Mucosa of rectum (tissue), 2 donors: ENCODE data around the gene LRIT1.

ENCODE experiments used
- H3K27ac ChIP-seq, 2 donors: one replicate each; pipeline ENCODE4 v1.7.0; 2013; ENCODE audit warnings: inconsistent platforms in 2 of 2, low read depth in 2 of 2, low read length in 2 of 2
- H3K27me3 ChIP-seq, 2 donors: one replicate each; pipeline ENCODE4 v1.7.0; 2013; ENCODE audit warnings: low read length in 2 of 2; ENCODE audit not compliant: control insufficient read depth in 2 of 2, insufficient read depth in 2 of 2
- H3K36me3 ChIP-seq, 2 donors: one replicate each; pipeline ENCODE4 v1.7.0; 2013; ENCODE audit warnings: low read length in 2 of 2; ENCODE audit not compliant: control insufficient read depth in 2 of 2, insufficient read depth in 2 of 2
- H3K4me1 ChIP-seq, 2 donors: one replicate each; pipeline ENCODE4 v1.7.0; 2013; ENCODE audit warnings: low read length in 2 of 2, mild to moderate bottlenecking in 1 of 2; ENCODE audit not compliant: control insufficient read depth in 2 of 2, insufficient read depth in 2 of 2
- H3K4me3 ChIP-seq, 2 donors: one replicate each; pipeline ENCODE4 v1.7.0; 2013; ENCODE audit warnings: low read length in 2 of 2
- H3K9ac ChIP-seq, 2 donors: one replicate each; pipeline ENCODE4 v1.7.0; 2013; ENCODE audit warnings: low read length in 2 of 2, low read depth in 1 of 2, mild to moderate bottlenecking in 1 of 2
- H3K9me3 ChIP-seq, 2 donors: one replicate each; pipeline ENCODE4 v1.7.0; 2013; ENCODE audit warnings: low read length in 2 of 2; ENCODE audit not compliant: control insufficient read depth in 2 of 2
- donor health status: healthy.
- donor health status: Normal muscosa, but diverticular disease.

LRIT1 gene

DNA sequence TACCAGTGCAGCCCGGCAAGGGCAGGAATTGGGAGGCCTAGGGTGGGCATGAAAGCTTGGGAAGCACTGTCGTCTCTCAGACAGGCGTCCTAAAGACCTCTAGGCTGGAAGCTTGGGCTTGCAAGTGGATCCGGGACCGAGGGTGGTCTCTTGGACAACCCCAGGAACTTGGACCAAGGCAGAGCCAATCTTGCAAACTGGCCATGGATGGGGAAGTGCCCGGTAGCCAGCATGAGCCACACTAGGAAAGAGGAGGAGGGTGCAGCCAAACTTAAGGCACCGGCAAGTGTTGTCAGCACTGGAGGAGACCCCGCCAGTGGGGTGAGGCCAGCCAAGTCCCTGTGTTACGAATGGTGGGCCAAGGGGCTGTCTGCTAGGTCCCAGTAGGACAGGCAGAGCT is 24.5 kb downstream of the LRIT1 start:
- H3K9ac ChIP-seq = no peak overlapping the region
- no peak overlapping the region for H3K27ac ChIP-seq
- H3K27me3 ChIP-seq = no peaks in the 10 kb centered on the region
- H3K4me3 ChIP-seq = no peak overlapping the region
- no peaks in the 10 kb centered on the region for H3K9me3 ChIP-seq
- no peaks in the 10 kb centered on the region for H3K4me1 ChIP-seq
- peaks cover 31 to 48% of the 10 kb centered on the region in 2 donors for H3K36me3 ChIP-seq

DNA sequence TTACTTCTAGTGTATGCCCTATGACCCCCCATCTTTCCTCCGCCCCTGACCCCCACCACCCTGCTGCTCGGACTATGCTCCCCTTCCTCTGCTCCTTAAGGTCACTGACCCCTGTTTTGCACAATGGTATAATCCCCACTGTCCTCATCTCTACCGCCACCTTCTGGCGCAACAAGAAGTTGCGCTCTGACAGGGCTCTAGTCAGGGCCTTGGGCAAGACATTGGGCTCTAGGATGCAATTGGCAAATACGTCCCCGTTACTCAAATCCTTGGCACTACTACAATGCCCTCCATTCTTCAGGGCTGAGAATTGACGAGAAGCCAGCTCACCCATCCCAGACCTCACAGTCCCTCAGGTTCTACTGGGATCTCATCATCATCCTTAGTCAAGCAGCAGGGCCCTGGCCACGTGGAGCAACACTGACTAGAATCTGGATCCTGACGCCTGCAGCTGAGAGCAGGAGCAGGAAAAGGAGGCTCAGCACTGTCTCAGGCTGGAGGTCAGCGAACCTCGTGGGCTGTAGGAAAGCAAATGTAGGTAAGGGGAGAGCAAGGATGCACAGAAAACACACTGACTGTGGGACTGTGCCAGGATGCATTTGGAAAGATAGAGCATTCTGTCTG is 26.6 kb downstream of the LRIT1 start:
- Histone ChIP-seq H3K9me3 (no peaks in the 10 kb centered on the region), H3K9ac (no peak overlapping the region), H3K4me3 (no peak overlapping the region), H3K36me3 (peaks cover 40 to 58% of the 10 kb centered on the region in 2 donors), H3K27me3 (no peaks in the 10 kb centered on the region), H3K27ac (no peak overlapping the region), H3K4me1 (no peaks in the 10 kb centered on the region)

GRCh38 chr10:84214046-84214572 is 27.2 kb downstream of the LRIT1 start:
- Histone ChIP-seq H3K4me3 (no peak overlapping the region), H3K36me3 (peaks cover 40 to 58% of the 10 kb centered on the region in 2 donors), H3K4me1 (no peaks in the 10 kb centered on the region), H3K9me3 (no peaks in the 10 kb centered on the region), H3K27me3 (no peaks in the 10 kb centered on the region), H3K27ac (no peak overlapping the region), H3K9ac (no peak overlapping the region)

GRCh38 chr10:84213076-84213475 is 28.3 kb downstream of the LRIT1 start:
- peaks cover 47 to 64% of the 10 kb centered on the region in 2 donors for H3K36me3 ChIP-seq

GRCh38 chr10:84212014-84212413 is 29.3 kb downstream of the LRIT1 start:
- no peaks in the 10 kb centered on the region for H3K27me3 ChIP-seq
- no peak overlapping the region for H3K4me3 ChIP-seq
- H3K9ac ChIP-seq = no peak overlapping the region
- H3K27ac ChIP-seq = no peak overlapping the region
- no peaks in the 10 kb centered on the region for H3K9me3 ChIP-seq
- H3K36me3 ChIP-seq = peaks cover 55 to 65% of the 10 kb centered on the region in 2 donors
- no peaks in the 10 kb centered on the region for H3K4me1 ChIP-seq

More at GRCh38 chr10:84213076-84213475, 28.3 kb downstream of the LRIT1 start:
- Histone ChIP-seq H3K27ac (no peak overlapping the region), H3K9me3 (no peaks in the 10 kb centered on the region), H3K4me1 (no peaks in the 10 kb centered on the region), H3K27me3 (no peaks in the 10 kb centered on the region), H3K4me3 (no peak overlapping the region), H3K9ac (no peak overlapping the region)

DNA sequence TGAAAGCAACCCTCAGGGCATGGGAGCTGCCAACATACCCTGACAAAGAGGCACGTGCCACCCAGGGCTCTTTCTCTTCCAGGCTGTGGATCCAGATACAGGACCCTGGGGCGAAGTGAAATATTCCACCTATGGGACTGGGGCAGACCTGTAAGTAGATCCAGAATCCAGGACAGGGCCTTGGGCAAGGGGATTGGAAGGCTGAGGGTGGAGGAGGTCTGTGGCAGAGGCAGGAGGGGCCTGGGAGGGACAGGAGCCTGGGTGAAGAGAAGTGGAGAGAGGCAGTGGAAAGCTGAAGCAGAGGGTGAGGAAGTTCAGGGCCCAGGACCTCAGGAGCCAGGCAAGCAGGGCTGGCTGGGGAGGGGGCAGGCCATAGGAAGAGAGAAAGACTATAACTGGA is 29.8 kb downstream of the LRIT1 start:
- Histone ChIP-seq H3K9ac (no peak overlapping the region), H3K27ac (no peak overlapping the region), H3K4me3 (no peak overlapping the region)

GRCh38 chr10:84208023-84208422 is 33.3 kb downstream of the LRIT1 start:
- Histone ChIP-seq H3K4me3 (no peak overlapping the region), H3K36me3 (peaks cover 36 to 39% of the 10 kb centered on the region in 2 donors), H3K27ac (no peak overlapping the region), H3K9ac (no peak overlapping the region), H3K27me3 (no peaks in the 10 kb centered on the region), H3K9me3 (no peaks in the 10 kb centered on the region), H3K4me1 (peaks cover 0 to 3% of the 10 kb centered on the region in 2 donors)

More for the DNA sequence above, 29.8 kb downstream of the LRIT1 start:
- peaks cover 55 to 61% of the 10 kb centered on the region in 2 donors for H3K36me3 ChIP-seq
- no peaks in the 10 kb centered on the region for H3K9me3 ChIP-seq
- no peaks in the 10 kb centered on the region for H3K4me1 ChIP-seq
- H3K27me3 ChIP-seq = no peaks in the 10 kb centered on the region

DNA sequence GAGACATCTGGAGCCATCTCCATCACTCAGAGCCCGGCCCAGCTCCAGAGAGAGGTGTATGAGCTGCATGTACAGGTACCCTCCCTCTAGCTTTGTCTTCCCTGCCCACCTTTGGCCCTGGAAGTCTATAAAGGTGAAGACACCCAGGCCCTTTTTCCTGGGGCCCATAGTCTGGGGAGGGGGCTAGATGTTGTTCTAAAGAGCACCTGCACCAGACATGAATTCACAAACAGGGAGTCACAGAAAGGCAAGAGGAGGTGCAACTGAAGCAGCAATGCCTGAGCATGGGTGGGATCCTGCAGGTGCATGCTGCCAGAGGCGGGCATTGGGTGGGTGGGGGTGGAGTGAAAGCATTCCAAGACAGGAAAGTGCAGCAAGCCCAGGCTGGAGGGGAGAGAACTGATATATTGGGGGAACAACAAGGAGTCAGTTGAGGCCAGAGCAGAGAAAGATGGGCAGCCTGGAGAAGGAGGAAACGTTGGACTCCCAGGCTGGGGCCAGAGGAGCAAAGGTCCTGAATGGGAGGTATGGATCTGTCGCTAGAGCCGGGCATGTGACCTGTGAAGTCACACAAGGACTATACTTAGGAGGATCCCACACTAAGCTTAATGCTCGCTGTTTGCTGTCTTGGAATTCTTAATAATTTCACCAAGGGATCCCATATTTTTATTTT is 35.4 kb downstream of the LRIT1 start:
- no peaks in the 10 kb centered on the region for H3K9me3 ChIP-seq
- H3K9ac ChIP-seq = no peak overlapping the region
- no peak overlapping the region for H3K27ac ChIP-seq
- peaks cover 13% of the 10 kb centered on the region in 2 donors for H3K4me1 ChIP-seq
- H3K36me3 ChIP-seq = peaks cover 29 to 30% of the 10 kb centered on the region in 2 donors
- H3K27me3 ChIP-seq = no peaks in the 10 kb centered on the region
- no peak overlapping the region for H3K4me3 ChIP-seq

- Histone ChIP-seq H3K36me3 (peaks cover 25 to 27% of the 10 kb centered on the region in 2 donors), H3K27me3 (no peaks in the 10 kb centered on the region), H3K27ac (no peak overlapping the region), H3K9ac (no peak overlapping the region), H3K4me3 (no peak overlapping the region), H3K4me1 (peaks cover 20 to 21% of the 10 kb centered on the region in 2 donors), H3K9me3 (no peaks in the 10 kb centered on the region)
Measured at GRCh38 chr10:84205049-84205852, 36.1 kb downstream of the LRIT1 start.

DNA sequence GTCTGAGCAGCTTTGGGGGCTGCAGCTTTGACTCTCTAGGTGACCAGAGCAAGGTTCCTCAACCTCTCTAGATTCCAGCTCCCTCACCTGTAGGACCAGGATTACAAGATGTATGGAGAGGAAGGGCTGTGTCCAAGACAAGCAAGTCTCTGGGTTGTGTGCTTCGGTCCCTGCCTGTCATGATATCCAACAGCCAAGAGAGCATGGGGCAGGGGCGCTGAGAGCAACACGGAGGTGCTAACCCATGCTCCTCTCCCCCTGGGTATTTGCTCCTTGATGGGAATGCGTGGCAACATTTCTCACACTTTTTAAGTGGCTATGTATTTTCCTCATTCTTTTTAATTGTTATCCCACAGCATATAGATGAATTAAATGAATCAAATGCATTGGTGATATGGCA is 36.7 kb downstream of the LRIT1 start:
- Histone ChIP-seq H3K4me3 (no peak overlapping the region), H3K36me3 (peaks cover 25 to 27% of the 10 kb centered on the region in 2 donors), H3K27ac (no peak overlapping the region), H3K9ac (no peak overlapping the region), H3K27me3 (no peaks in the 10 kb centered on the region), H3K9me3 (no peaks in the 10 kb centered on the region), H3K4me1 (peaks cover 23 to 26% of the 10 kb centered on the region in 2 donors)
